Erythroblast (primary cell): ENCODE data around the gene CEP120.

ENCODE experiments used
- GATA1 ChIP-seq: IDR thresholded peaks from 2 replicates; pipeline ENCODE4 v1.6.1; 2011; ENCODE audit warnings: low read depth, mild to moderate bottlenecking, control low read depth, low read length, moderate library complexity
- POLR2A ChIP-seq: IDR thresholded peaks from 2 replicates; pipeline ENCODE4 v1.6.1; 2011; ENCODE audit warnings: mild to moderate bottlenecking, low read length

DNA sequence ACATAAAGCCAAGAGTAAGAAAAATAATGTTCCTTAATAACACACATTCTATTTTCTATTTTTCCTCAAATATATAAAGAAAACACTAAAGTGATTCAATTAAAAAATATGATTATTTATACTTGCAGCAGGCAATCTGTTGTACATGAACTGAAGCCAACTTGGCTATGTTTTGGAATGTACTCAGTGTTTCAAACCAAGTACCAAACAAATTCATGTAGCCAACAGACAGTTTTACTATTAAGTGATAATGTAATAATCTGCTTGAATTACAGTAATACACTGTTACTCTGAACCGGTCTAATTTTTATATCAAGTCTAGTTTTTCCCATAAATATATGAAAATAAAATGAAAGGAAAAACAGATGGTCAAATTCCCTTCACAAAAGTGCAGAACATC lies 58.0 kb downstream of the CEP120 start:
- TF ChIP-seq POLR2A (no peak), GATA1 (no peak)
